ENCODE measurements around the gene GMCL1.
A peak's percentile ranks its signal among the peaks of the same experiment; 100 is the strongest.
"Not testable (repeated sequence)": the region's sequence is repeated elsewhere in the genome, so short reads cannot be mapped to it uniquely, and the experiment has no call there.

GMCL1 gene

DNA sequence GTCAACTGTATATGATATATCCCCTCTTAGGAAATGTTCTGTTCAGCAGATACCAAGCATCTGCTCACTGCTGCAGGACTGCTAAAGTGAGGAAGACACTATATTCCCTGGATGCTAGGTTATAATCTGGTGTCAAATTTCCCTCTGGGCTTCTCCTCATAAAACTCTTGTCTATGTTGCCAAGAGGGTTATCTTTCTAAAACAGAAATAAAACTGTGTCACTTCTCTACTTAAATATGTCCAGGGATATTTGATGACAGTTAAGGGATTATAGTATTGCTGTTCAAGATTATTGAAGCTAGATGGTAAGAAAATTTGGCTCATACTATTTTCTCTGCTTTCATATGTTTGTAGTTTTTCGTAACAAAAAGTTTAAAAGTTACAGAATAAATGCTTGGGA lies 33.8 kb downstream of the GMCL1 start:
- DNase-seq: no peak

GRCh38 chr2:69888451-69888850 lies 59.0 kb downstream of the GMCL1 start:
- no peak for DNase-seq

DNA sequence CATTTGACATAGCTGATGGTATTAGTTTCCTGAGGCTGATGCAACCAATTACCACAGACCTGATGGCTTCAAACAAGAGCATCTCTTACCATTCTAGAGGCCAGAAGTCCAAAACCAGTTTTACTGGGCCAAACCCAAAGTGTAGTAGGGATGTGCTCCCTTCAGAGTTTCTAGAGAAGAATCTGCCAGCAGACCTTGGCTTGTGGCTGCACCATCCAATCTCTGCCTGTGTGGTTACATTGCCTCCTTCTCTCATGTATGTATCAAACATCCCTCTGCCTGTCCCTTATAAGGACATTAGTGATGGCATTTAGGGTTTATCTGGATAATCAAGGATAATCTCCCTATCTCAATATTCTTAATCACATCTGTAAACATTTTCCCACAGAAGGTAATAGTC lies 59.8 kb downstream of the GMCL1 start:
- no peak for DNase-seq

- no peak for DNase-seq
These were observed 61.4 kb downstream of the GMCL1 start for GRCh38 chr2:69890881-69891280.

DNA sequence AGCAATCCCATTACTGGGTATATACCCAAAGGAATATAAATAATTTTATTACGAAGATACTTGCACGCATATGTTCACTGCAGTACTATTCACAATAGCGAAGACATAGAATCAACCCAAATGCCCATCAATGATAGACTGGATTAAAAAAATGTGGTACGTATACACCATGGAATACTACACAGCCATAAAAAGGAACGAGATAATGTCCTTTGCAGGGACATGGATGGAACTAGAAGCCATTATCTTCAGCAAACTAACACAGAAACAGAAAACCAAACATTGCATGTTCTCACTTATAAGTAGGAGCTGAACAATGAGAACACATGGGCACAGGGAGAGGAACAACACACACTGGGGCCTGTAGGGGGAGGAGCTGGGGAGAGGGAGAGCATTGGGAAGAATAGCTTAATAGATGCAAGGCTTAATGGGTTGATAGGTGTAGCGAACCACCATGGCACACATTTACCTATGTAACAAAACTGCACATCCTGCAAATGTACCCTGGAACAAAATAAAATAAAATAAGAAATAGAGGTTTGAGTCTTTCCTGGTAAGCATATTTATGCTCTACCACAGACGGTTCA lies 63.5 kb downstream of the GMCL1 start:
- not testable (repeated sequence) for DNase-seq

- peak; percentile 84 for DNase-seq
These were observed 64.5 kb downstream of the GMCL1 start, which contains the start of gene SNRNP27 for GRCh38 chr2:69893684-69894551. Gene SNRNP27, plus strand, starts transcription at chr2:69893956. Its CDS starts 29 bp downstream, at chr2:69893985.

- DNase-seq: not testable (repeated sequence)
These were observed 65.3 kb downstream of the GMCL1 start for GRCh38 chr2:69894737-69895136.

DNA sequence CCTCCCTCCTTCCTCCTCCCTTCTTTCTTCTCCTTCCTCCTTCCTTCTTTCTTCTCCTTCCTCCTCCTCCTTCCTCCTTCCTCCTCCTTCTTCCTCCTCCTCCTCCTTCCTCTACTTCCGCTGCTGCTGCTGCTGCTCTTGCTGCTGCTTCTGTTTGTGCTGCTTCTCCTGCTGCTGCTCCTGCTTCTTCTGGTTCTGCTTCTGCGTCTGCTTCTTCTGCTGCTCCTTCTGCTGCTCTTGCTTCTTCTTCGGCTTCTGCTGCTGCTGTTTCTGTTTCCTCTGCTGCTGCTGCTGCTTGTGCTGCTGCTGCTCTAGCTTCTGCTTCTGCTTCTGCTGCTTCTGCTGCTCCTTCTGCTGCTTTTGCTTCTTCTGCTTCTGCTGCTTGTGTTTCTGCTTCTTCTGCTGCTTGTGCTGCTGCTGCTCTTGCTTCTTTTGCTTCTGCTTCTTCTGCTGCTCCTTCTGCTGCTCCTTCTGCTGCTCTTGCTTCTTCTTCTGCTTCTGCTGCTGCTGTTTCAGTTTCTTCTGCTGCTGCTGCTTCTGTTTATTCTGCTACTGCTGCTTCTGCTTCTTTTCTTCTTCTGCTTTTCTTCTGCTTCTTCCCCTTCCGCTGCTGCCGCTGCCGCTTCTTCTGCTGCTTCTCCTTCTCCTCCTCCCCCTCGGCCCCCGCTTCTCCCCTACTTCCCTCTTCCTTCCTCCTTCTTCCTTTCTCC lies 72.9 kb downstream of the GMCL1 start:
- no peak for DNase-seq

DNA sequence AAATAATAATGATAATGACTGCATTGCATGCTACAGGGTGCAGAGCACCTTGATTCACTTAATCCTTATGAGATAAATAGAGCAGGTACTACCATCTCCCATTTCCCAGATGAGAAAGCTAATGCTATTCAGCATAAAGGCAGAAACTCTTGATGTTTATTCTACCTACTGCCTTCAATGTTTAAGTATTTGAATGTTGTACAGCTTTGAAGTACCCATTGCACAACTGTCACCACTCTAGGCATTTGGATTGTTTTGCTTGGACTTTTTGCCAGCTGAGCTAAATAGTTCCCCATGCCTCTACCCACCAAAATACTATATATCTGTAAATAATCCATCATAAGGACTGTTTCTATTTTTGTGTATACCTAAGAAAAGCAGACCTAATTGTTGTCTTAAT lies 77.8 kb downstream of the GMCL1 start:
- no peak for DNase-seq

DNA sequence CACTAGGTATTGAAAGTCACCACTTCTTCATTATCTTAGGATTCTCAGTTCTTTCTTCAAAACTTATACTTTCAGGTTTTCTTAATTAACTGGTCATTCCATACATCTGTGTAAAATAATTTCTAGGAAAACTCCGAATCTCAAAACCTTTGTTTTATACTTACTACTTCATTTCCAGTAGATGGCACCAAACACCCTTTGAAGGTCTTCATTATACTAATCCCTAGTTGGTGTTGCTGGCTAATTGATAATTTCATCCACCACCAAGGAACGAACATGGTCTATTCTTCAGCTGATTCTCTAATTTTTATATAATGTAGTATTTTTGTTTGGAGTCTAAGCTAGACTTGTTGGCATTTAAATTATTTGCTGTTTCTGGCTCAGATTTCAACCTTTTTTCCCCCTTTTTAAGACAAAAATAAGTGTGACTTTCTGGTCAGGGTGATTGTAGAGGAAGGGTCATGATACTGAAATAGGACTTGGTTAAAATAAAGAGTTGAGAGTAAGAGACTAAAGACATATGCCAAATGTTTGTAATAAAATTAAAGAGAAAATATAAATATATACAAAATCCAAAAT lies 82.6 kb downstream of the GMCL1 start:
- peak; percentile 61 for DNase-seq

DNA sequence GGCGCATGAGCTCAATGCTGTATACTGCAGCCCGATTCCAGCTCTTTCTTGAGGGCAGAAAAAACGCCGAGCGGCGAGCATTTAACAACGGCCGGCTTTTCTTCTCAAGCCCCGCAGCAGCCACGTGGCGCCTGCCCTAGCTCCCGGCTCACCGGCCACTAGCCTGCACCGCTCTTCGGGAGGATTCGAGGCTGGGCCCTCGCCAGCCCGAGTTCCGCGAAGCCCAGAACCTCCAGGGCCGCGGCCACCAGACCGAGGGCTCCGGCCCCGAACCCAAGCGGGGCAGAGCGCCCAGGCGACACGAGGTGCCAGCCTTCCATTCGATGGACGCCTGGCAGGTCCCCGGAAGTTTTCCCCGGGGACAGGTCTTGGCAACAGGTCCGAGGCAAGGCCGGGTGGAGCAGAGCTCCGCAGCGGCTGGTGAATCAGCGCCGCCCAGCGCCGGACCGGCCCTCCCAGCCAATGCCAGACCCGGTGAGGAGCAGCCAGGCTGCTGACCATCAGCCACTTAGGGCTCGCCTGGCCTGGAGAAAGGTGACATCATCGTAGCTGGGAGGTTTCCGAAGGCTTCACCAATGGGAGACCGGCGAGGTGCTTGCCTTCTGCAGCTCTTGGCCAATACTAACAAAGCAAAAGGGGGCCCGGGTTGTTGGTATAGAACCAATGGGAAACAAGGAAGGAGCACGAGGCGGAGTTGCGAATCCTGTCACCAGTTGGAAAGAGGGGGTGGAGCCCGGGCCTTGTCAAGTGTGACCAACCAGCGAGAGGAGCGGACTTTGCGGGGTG lies 84.9 kb downstream of the GMCL1 start:
- DNase-seq: peak; percentile 100

DNA sequence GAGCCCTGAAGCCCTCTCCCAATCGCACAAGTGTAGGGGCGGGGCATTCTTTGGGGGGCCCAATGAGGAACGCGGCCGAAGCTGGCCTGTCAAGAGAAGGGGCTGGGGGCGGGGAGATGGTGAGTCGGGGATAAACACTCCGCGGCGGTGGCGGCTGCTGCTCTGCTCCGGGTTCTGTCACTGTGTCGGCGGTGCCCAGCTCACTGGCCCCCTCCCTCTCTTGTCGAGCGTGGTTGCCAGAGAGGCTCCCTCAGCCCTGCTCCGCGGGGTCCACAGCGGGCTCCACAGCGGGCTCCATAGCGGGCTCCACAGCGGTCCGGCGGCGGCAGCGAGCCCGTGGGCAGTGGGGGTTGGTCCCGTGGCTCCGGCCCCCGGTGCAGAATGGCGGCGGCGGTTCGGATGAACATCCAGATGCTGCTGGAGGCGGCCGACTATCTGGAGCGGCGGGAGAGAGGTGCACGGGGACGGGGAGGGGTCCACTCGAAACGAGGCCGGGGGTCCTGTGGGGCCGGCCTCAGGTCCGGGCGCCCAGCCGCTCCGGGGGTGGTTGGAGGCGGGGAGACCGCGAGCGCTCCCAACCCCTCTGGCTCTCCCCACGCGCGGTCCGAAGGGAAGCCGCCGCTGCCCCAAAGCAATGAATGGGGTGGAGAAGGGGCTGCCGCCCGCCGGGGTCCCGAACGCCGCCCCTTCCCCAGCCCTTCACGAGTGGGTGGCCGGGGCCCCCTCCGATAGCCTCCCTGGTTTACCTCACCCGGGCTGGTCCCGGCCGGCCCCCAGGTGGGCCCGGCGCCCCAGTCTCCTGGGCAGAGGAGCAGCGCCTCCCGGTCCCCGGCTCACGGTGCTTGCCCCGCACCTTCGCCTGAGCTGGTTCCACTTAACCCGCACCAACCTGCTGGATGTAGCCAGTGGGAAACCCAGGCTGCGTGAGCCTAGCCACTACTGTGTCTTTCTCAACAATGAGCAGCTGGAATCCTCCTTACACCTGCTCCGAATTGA lies 85.8 kb downstream of the GMCL1 start, which contains the start of gene MXD1:
MXD1 (plus strand) TSS at position 160 of the 996 bp plus-strand sequence; CDS start at position 382, 222 bp downstream.
- no peak for DNase-seq

DNA sequence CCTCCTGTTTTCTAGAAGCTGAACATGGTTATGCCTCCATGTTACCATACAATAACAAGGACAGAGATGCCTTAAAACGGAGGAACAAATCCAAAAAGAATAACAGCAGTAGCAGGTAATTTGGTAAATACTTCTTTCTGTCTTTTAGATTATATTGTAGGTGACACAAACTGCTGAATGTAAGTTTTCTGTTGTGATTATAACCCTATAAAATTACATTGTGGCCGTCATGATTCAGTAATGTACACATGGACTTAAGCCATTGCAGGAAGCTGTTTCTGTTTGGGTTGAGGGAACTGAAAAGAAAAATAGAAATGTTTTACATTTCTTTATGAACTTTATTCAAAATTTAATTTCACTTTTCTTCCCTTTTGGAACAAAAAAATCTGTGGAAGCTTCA lies 86.6 kb downstream of the GMCL1 start:
- DNase-seq: no peak

GRCh38 chr2:69917852-69918251 lies 88.4 kb downstream of the GMCL1 start:
- DNase-seq: peak; percentile 76

DNA sequence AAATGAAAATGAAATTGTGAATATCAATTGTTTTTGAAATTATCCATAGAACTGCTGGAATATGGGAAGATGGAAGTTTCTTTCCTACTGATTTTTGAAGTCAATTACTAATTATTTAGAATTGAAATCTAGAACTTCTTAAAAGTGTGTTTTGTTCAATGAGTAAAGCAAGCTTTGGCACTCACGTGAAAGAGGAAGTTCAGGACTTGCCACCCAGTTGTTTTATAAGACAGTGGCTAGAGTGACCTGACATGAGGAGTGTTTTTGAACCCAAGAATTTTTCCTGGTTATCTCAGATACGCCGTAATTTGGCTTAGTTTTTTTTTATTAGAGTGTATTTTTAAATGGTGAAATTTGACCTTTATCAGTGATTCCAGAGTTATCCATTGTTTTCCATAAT lies 88.9 kb downstream of the GMCL1 start:
- no peak for DNase-seq

GRCh38 chr2:69923116-69923515 lies 93.7 kb downstream of the GMCL1 start:
- DNase-seq: no peak

- no peak for DNase-seq
These were observed 97.5 kb downstream of the GMCL1 start for GRCh38 chr2:69926849-69927515.

Data from fibroblast of skin of right quadriceps (primary cell).